ENCODE measurements around the gene SNCB.
A peak's percentile ranks its signal among the peaks of the same experiment; 100 is the strongest.

Gene SNCB

GRCh38 chr5:176629853-176630680 lies at the start of gene SNCB, which contains the start of gene EIF4E1B:
SNCB (minus strand) TSS chr5:176630534; CDS start chr5:176629654, 880 bp downstream.
EIF4E1B (plus strand) TSS chr5:176630675; CDS start chr5:176642788, 12,113 bp downstream.
- DNase-seq, result no peak

DNA sequence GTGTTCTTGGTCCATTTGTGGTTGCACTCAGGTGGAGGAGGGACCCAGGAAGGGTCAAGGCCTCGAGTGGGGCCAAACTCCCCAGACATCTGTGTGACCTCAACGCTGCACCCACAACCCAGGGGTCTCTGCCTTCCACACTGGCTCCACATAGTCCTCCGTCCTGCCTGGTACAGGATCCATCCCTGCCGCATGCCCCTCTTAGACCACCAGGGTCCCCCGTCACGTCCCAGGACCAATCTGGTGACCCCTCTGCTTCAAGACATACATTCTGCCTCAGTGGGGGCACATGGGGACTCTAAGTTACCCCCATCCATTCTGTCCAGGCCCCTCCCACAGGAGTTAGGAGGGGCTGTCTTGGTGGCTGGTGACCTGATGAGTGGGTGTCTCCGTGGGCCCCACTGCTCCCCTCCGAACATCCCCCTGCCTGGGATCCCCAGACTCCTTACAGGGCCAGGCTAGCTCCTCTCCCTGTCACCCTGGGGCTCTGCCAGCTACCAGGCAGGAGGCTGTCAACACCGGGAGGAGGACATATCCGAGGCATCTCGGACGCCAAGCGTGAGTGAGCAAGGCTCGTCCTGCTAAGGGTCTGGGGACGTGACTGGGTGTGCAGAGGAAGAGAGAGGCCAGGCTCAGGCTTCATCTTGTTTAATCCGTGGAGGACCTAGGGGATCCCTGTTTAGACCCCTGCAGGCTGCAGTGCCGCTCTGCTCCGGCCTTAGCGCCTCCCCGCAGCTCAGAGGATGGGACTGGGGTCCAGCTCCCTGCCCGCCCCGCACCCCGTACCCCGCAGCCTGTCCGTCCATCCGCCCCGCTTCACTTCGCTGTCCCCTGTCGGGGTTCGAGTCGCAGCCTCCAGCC lies 49.3 kb upstream of the SNCB start:
- DNase-seq, result no peak

DNA sequence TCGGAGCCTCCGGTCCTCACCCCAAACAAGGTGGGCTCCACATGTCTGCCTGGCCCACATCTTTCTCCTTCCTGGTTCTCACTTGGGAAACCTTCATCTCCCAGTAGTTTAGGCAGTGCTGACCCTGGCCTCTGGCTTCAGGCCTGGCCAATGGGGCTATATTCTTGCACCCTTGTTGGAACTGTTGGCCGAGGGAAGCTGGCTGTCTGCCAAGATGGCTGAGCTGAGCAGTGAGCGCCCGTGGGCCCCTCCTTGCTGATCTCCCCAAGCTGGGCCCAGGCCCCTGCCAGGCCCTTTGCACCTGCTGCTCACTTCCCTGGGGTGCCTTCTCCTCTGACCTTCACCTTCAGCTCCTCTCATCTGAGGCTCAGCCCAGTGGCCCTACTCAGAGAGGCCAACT lies 48.2 kb upstream of the SNCB start:
- no peak for DNase-seq

GRCh38 chr5:176677209-176677939 lies 47.0 kb upstream of the SNCB start:
- DNase-seq, result peak; percentile 52

- no peak for DNase-seq
These were observed 46.1 kb upstream of the SNCB start for GRCh38 chr5:176676361-176676824.

DNA sequence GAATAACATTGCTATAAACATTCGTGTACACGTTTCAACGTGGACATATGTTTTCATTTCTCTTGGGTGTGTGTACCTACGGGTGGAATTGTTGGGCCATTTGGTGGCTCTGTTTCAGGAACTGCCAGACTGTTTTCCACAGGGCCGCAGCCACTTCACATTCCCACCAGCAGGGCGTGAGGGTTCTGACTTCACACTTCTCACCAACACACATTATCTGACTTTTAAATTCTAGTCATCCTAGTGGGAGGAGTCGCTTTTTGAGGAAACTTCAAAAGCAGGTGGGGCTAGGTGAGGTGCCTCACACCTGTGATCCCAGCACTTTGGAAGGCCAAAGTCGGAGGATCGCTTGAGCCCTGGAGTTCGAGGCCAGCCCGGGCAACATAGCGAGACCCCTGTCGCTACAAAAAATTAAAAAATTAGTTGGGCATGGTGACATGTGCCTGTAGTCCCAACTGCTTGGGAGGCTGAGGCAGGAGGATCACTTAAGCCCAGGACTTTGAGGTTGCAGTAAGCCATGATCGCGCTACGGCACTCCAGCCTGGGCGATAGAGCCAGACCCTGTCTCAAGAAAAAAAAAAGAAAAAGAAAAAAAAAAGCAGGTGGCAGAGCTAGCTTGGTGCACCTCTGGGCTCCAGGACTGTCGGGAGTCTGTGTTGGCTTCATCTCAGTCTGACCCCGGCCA lies 45.5 kb upstream of the SNCB start:
- DNase-seq, result peak; percentile 34

DNA sequence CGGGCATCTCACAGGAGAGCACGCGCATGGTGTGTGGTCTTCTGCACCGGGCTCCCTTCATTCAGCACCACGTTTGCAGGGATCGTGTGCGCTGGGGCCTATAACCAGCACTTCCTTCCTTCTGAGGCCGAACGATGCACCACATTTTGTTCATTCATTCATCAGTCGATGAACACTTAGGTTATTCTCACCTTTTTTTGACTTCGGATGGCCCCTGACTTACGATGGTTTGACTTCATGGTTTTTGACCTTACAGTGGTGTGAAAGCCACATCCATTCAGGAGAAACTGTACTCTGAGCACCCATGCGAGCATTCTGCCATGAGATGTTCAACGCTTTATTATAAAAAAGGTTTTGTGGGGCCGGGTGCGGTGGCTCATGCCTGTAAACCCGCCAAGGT lies 44.5 kb upstream of the SNCB start:
- no peak for DNase-seq

DNA sequence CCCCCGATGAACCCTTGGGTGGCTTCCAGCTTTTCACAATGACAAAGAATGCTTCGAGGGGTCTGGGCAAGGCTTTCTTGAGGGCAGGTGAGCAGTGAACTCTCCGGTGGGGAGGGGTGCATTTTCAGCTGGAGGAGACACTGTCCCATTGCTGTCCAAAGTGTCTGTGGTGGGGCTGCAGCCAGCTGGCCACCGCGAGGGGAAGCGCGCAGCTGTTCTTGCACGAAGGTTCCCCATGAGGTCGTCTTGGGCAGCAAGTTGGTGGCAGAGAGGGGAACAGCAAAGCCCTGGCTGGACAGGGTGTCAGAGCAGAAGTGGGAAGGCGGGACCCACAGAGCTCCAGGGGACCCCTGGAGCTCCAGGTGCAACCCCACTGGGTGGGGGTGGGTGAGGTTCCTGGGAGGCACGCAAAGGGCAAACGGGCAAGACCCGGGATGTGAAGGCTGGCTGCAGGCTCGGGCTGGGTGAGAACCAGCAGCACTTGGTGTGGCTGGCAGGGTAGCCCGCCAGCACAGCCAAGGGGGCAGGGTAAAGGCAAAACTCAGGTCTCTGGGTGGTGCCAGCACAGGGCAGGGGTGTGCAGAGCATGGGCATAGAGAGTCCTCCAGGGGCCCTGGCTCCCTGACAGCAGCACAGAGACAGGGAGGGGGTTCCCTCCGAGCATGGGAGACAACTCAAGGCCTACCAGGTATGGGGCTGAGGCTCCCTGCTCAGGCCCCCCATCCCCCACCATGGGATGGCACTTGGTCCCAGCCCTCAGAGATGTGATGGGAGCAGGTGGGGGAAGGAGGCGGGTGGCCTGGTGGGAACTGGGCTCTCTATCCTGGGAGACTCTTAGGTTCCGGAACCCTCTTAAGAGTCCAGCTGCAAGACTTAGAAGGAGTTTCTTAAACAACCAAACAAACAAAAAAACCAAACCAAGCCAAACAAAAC lies 43.6 kb upstream of the SNCB start:
- no peak for DNase-seq

DNA sequence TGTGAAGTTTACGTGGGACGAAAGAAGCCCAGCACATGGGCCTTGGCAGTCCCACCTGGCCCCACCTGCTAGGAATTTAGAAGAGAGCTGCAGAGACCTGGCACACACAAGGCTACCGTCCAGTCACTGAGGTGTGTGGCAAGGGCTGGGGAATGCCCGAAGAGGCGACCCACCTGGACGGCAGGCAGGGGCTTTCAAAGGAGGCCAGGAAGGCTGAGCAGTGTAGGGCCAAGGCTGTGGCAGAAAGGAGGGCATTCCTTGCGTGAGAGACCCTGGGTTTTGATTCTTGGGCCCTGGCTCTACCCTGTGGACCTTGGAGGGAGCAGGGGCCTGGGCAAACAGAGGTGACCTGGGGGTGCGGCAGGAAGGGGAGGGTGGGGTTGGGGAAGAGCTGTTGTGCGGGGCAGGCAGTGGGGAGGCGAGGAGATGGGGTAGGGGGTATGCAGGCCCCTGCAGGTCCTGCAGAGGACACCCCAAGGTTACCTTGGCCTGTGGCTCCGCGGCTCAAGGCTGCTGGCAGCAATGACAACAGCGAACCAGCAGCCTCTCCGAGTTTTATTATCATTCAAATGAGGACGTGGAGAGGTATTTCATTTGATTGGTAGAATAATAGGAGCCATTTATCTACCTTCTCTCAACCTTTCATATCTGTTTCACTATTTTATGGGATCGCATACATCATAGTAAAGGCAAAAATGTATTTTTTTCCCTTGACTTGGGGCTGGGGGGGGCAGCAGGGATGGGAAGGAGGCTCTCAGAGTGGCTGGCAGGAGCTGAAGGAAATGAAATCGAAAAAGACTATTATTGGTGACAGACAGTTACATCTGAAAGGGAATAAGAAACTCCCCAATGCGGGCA lies 41.8 kb upstream of the SNCB start:
- no peak for DNase-seq

DNA sequence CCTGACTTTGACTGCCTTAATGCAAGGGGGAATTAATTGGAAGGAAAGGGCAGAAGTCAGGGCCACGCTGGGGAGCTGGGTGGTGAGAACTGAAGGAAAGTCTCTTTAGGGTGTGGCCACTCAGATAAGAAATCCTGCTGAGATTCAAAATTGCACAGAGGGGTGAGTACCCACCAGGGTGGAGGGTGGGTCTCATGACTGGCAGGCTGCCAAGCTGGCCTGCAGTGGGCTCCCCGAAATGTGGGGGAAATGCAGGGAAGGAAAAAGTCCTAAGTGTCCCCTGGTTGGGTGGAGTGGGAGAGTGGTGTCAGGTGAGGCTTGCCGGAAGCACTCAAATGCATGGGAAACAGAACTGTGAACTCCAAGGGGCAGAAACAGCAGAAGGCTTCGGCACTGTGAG lies 41.1 kb upstream of the SNCB start:
- DNase-seq, result no peak

DNA sequence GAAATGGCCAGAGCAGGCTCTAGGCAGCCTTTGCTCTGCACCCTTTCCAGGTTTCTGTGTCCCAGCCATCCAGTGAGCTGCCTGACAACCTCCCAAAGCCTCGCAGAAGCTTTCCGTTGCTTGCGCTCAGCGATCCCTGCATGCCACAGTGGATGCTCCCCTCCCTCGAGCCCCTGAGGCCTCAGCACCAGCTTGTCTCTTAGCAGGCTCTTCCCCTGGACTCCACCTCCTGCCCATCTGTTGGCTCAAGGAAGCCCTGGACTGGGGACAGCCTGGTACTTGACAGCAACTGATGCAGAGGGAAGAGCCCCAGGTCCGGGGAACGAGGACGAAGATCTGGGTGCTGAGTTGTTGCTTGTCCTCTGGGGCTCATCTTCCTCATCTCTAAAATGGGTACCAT lies 40.1 kb upstream of the SNCB start:
- no peak for DNase-seq

GRCh38 chr5:176667637-176668036 lies 37.3 kb upstream of the SNCB start:
- no peak for DNase-seq

DNA sequence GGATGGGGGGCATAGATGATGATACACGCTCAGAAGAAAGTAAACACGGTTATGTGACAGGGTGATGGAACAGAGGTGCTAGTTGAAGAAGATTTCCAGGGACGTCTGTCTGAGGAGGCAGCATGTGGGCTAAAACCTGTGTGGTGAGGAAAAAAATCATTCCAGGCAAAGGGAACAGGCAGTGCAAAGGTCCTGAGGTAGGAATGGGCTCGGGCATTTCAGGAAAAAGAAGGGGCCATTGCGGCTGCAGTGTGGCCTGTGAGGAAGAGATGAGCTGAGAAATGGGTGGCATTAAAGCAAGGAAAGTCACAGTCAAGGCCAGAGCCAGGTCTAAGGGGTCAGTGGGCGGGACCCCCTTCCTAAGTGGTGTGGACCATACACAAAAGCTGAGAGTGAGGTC lies 35.2 kb upstream of the SNCB start:
- no peak for DNase-seq

GRCh38 chr5:176664886-176665285 lies 34.6 kb upstream of the SNCB start:
- DNase-seq, result no peak

DNA sequence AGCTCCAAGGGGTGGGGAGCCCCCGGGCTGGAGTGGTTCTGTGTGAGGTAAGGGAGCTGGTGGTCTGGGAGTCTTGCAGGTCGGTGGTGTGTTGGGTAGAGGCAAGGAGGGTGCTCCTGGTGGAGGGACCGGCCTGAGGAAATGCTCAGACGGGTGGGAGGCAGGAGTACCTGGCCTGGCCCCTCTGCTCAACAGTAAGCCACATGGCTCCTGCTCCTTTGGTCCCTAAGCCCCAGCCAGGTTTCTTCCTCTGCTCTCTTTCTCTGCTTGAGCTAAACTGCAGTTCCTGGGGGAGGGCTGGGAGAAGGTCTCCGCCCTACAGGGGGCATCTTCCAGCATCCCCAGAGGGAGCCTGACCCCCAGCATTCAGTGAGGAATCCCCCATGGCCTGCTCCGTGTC lies 34.1 kb upstream of the SNCB start:
- DNase-seq, result no peak

DNA sequence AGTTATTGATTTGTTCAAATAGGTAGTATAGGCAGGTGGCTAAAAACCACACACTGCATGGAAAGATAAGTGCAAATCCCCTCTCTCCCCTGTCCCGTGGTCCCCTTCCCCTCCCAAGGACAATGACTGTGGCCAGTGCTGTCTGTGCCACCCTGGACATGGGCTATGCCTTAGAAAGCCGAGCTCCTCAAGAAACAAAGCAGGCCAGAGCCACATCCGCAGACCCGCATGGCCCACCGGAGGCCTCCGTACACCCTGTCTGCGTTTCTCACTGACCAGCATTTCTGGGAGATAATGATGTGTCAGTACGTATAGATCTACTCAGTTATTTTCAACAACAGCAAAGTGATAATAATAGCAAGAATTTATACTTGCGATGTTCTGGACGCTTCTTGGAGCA lies 33.2 kb upstream of the SNCB start:
- DNase-seq, result no peak

DNA sequence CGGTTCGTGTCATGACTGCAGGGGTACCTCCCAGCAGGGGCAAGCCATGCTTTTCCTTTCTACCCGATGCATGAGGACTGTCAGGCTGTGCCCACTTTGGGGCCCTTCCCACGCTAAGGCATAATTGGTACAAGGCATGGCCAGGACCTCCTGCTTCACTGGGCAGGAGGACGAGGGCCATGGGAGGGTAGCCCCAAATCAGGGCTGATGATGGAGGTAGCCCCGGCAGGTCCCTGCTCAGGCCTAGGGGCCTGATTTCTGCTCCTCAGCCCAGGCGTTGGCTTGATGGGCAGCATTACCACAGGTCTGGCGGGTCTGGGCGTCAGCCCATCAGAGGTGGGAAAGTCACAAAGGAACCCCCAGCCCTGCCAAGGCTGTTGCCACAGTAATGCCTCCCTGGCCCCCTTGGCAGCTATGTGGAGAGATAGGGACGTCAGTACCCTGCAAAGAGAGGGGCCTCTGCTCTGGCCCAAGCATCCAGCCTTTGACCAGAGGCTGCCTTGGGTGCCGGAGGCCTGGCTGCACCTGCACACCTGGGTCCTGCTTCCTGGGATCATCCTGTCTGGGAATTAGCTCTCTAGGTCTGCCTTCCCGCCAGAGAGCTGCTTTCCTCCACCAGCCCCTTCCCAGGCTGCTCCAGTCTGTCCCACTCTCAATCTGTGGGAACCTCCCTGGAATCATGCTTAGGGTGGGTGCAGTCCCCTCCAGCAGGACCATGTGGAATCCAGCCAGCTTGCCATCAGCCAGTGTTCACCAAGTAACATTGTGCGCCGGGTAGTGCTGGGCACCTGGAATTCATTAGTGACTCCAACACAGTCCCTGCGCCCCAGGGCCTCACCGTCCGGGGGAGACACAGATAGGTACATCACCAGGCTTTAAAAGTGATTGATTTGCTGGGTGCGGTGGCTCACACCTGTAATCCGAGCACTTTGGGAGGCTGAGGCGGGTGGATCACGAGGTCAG lies 32.3 kb upstream of the SNCB start:
- no peak for DNase-seq

GRCh38 chr5:176661676-176662075 lies 31.3 kb upstream of the SNCB start:
- DNase-seq, result no peak

Data from NCI-H1694 treated with DMSO at 0.1 percent for 48 hours (cell line).